Myocyte (in vitro differentiated cells): Measurements from ENCODE around the gene ANKRD34C. TPM values are rescaled to one million over a fixed set of nuclear protein-coding genes. Genes with fewer than 3 reads are reported as not detected.
"Not testable (repeated sequence)": the region's sequence is repeated elsewhere in the genome, so short reads cannot be mapped to it uniquely, and the experiment has no call there.

Source experiments
- DNase-seq: peaks from one replicate; pipeline ENCODE4 v3.0.0-alpha.2; 2012; ENCODE audit warnings: low read depth
- total RNA-seq: library from RNA; depleted of rRNA; stranded (reverse); fragments of >200 nt; gene quantifications from 2 replicates; pipeline ENCODE4 v1.2.3, GENCODE V29; 2014

The ANKRD34C gene
- total RNA-seq, 1 donor from 2014 or later = 0.05 TPM

DNA sequence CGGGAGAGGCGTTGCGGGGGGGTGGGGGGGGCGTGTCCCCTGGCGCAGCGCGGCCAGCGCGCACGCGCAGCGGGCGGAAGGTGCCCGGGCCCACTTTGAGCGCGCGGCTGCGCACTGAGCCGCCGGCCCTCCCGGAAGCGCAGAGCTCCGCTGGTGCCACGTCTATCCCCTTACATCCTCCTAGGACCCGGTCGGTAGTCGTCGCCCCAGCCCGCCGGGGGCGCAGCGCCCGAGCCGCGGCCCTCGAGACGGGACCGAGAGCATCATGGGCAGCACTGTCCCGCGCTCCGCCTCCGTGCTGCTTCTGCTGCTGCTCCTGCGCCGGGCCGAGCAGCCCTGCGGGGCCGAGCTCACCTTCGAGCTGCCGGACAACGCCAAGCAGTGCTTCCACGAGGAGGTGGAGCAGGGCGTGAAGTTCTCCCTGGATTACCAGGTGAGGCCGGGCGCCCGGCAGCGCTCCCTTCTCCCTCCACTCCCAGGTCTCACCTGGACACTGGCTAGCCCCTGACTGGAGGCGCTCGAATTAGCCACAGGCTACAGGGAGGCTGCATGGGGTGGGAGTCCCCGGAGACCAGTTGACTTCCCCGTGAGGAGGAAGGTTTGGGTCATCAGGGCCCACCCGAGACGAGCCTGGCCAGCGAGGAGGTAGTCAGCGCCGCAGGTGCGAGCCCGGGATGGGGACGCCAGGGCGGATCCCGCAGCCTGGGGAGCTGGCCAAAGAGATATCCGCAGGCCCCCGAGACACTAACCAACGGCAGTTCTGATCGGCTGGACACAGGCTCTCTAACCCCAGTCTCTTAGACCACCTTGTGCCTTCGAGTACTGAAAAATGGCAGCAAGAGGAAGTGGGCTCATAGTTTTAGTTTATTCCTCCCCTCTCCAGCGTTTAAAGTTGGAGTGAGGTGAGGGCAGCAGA, 28.7 kb downstream of the ANKRD34C start, which contains the start of gene TMED3:
TSS of gene TMED3 (plus strand) at position 128 of the 916 bp plus-strand sequence. CDS start at position 266, 138 bp downstream.
- DNase-seq = peak; percentile 86

DNA sequence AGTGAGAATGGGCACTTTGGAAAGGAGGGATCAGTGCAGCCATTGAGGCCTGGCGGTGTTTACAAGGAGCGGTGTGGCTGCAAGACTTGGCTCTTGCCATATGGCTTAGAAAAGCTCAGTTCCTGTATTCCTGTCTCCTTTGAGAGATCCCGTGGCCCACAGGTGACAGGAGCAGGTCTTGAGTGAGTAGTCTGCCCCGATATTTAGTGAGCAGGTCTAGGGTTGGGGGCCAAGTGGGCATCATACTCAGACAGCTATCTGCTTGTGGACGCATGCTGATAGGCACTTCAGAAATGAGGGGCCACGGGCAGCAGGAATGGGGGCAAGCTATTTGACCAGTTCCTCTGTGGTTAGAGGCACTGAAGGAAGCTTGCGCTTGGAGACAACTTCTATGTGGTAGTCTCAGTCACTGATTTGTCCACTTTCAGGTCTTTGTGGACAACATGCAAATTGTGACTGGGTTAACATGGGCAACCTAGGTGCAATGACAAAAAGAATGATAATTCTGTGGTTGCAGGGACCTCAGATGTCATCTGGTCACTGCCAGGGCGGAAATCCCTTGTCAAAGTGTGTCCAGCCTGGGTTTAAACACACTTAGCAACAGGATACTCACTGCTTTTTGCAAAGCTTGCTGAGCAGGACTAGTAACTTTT, 29.5 kb downstream of the ANKRD34C start:
- no peak for DNase-seq

DNA sequence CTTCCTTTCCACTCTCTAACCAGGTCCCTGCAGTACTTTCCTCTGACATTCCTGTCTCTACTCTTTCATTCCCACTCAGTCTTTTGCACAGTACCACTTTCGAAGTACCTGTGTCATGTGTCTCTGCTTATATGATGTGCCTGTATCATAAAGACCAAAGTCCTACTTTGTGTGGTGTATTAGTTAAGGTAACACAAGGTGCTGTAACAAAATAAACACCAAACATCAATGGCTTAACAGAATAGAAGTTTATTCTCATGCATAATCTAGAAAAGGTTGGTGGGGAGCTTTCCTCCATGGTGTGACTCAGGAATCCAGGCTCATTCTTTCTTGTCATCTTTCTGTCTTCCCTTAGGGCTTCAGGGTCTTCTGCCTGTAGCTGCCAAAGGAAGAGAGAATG, 31.7 kb downstream of the ANKRD34C start:
- DNase-seq = no peak

DNA sequence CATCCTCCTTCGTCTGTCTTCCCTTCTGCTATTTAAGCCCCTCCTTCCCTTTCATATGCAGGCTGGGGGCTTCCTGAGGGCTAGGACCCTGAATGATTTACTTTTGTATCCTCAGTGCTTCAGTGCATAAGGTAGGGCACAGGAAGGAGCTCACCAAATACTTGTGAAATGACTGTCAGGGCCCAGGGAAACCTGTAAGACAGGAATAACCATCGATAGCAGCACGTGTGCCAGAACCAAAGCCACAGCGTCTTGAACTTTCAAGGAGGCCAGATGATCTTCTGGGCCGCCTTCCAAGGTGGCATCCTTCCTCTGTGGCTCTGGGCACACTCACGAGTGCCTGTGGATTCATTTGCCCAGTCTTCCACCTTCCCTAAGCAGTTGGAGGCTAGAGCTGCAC, 32.3 kb downstream of the ANKRD34C start:
- no peak for DNase-seq

DNA sequence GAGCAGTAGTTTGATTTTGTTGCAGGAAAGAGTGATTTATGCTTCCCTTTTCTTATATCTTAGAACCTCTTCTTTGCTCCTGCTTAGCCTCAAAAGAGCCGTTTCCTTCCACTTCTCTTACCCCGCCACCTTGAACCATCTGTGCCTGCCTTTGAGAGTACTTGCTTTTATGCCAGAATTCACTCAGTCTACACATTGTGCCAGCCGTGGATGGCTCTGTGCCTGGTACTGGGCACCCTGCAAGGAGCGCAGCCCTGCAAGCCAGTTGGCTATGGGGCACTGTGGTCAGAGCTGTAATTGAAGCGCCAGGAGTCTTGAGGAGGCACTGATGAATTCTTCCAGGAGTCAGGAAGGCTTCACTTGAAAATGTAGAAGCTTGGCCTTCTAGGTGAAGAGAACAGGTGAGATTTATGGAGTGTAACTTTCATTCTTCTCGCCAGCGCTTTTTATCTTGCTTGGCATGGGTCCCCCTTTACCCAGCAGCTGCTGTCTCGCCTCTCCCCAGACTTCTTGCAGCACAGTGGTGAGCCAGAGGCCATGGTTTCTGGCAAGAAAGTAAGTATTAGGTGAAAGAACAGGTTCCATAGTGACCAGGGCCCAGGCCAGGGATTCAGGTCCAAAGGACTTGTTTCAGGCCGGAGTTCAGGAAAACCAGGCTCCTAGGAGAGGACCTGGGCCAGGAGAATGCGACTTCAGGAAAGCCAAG, 33.3 kb downstream of the ANKRD34C start:
- no peak for DNase-seq

DNA sequence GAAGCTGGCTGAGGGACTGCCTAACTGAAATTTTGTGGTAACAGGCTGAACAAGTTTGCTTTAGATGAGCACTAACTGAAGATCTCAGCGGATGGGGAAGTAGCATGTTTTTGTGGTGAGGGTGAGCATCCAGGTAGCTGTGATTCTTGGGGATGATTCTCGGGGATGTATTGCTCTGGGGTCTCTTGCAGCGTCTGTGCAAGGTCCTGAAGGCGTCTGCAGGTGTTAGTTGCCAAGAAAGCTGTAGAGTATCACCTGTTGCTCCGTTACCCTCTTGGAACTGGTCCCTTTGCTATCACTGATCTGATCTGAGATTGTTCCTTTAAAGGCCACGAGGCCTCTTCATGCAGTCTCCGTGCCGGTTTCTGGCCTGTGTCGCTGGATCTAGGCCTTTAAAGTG, 34.3 kb downstream of the ANKRD34C start:
- DNase-seq = no peak

DNA sequence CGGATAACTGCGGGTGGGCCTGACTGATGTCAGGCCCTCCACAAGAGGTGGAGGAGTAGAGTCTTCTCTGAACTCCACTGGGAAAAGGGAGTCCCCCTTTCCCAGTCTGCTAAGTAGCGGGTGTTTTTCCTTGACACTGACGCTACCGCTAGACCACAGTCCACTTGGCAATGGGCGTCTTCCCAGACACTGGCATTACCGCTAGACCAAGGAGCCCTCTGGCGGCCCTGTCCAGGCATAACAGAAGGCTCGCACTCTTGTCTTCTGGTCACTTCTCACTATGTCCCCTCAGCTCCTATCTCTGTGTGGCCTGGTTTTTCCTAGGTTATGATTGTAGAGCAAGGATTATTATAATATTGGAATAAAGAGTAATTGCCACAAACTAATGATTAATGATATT, 37.5 kb downstream of the ANKRD34C start:
- not testable (repeated sequence) for DNase-seq

DNA sequence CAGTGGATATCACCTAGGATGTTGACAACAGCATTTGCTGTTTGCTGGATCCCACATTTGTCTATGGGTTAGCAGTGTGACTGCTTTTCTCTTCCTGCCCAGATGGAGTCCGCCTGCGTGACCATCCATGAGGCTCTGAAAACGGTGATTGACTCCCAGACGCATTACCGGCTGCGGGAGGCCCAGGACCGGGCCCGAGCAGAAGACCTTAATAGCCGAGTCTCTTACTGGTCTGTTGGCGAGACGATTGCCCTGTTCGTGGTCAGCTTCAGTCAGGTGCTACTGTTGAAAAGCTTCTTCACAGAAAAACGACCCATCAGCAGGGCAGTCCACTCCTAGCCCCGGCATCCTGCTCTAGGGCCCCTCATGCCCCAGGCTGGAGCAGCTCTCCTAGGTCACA, 39.4 kb downstream of the ANKRD34C start:
- DNase-seq = no peak

DNA sequence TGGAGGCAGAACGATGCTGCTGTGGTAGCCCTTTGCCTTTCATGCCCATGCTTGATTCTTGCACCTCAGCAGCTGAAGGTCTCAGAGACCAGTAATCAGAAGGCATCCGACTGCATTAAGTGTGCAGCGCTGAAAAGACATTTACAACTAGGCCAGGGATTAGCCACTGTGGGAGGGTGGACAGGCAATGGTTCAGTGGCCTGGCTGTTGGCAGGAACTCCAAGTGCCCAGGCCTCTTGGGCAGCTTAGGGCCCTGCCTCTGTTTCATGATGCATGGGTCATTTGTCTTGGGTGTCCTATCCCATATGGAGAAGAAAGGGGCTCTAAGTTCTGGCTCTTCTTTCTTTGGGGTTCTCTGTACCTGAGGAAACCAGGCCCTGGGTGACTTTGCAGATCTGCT, 39.8 kb downstream of the ANKRD34C start:
- no peak for DNase-seq

DNA sequence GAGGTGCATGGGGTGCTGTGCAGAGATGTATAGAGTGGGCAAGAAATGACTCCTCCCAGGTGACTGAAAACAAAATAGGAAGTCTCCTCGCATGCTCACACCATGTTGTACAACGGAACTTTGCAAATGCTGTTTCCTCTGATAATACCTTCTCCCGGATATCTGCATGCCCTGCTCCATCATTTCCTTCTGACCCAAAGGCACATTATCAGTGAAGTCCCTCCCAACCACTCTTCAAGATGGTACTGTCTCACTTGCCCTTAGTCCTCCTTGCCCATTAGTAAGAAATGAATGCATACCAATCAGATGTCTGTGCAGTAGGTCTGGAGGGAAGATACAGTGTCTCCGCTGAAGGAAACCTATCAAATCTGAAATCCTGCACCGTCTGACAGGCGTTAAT, 40.4 kb downstream of the ANKRD34C start:
- no peak for DNase-seq

DNA sequence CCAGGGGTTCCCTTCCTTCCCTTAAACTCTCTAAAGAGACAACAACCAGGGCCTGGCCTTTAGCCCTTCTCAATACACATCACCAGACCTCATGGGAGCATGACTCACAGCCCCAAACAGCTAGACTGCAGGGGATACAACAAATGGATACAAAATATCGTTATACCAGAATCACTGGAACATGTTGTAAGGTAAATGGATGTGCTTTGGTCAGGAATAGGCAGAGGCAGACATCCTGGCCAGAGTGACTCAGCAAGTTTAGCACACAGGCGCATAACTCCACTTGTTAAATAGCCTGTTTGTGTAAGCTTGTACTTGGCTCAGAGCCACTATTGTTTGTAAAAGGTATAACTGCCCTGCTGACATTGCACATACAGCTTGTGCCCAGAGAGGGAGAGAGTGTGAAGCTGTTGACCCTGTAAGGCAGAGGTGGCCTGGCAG, 46.7 kb downstream of the ANKRD34C start:
- DNase-seq = peak; percentile 72

Other genes starting within 250 kb of the ANKRD34C start
- gene RASGRF1, start 191.9 kb upstream of the ANKRD34C start, total RNA-seq = 7.4 and 29.1 TPM in 2 replicates
- gene TMED3, start 28.4 kb downstream of the ANKRD34C start, total RNA-seq = 129 and 134 TPM in 2 replicates
- gene MINAR1, start 149.6 kb downstream of the ANKRD34C start, total RNA-seq = 1.3 and 2.5 TPM in 2 replicates